A673 (cell line): Measurements from ENCODE around the gene LAIR1.

Experiments used
- EZH2 ChIP-seq: fragments of 200-600 bp; sonication (generic); IDR thresholded peaks from 2 replicates; pipeline ENCODE4 v1.6.1; 2017; ENCODE audit warnings: borderline replicate concordance, low read depth, mild to moderate bottlenecking, mixed read lengths, antibody characterized with exemption, low read length; ENCODE audit not compliant: poor library complexity, severe bottlenecking
- TF ChIP-seq, protein P1 (sequence below): fragments of 300-800, 200-600 bp; sonication (generic); conservative IDR thresholded peaks from 2 replicates; pipeline ENCODE4 v1.5.1; 2017; ENCODE audit warnings: low read depth, mild to moderate bottlenecking, antibody characterized with exemption, low read length, moderate library complexity, mixed read lengths

DNA sequence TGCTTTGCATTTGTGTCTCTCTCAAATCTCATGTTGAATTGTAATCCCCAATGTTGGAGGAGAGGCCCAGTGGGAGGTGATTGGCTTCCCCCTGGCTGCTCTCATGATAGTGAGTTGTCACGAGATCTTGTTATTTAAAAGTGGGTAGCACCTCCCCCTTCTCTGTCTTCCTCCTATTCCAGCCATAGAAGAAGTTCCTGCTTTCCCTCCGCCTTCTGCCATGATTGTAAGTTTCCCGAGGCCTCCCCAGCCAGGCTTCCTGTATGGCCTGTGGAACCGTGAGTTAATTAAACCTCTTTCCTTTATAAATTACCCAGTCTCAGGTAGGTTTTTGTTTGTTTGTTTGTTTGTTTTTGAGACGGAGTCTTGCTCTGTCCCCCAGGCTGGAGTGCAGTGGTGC is 29.6 kb downstream of the LAIR1 start:
- TF ChIP-seq, protein P1, sequence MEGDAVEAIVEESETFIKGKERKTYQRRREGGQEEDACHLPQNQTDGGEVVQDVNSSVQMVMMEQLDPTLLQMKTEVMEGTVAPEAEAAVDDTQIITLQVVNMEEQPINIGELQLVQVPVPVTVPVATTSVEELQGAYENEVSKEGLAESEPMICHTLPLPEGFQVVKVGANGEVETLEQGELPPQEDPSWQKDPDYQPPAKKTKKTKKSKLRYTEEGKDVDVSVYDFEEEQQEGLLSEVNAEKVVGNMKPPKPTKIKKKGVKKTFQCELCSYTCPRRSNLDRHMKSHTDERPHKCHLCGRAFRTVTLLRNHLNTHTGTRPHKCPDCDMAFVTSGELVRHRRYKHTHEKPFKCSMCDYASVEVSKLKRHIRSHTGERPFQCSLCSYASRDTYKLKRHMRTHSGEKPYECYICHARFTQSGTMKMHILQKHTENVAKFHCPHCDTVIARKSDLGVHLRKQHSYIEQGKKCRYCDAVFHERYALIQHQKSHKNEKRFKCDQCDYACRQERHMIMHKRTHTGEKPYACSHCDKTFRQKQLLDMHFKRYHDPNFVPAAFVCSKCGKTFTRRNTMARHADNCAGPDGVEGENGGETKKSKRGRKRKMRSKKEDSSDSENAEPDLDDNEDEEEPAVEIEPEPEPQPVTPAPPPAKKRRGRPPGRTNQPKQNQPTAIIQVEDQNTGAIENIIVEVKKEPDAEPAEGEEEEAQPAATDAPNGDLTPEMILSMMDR, result no peak
- no peak for TF ChIP-seq EZH2
